ENCODE measurements around the gene PTAFR.

DNA sequence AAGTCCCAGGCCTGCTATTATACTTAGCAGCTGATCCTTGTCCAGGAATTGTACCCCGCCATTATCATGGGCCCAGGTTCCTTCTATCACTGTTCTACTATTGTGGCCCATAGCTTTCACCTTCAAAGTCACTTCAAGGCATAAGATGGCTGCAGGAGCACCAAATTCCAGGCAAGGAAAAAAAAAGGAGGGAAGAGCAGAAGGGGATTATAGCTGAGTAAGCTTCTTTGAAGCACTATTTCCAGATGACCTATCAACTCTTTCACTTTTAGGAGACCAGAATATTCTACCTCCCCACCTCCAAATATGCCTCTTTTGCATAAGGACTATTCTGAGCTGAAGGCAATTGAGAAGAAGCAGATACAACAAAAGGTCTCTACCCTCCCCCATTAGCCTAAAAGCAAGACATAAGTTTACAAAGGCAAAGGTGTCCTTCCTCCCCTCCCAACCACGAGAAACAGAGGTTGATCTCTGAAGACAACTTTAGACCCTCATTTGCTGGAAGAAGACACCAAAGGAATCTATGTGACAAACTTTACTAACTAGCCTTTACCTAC, 41.8 kb downstream of the PTAFR start:
- TF ChIP-seq, protein P1, sequence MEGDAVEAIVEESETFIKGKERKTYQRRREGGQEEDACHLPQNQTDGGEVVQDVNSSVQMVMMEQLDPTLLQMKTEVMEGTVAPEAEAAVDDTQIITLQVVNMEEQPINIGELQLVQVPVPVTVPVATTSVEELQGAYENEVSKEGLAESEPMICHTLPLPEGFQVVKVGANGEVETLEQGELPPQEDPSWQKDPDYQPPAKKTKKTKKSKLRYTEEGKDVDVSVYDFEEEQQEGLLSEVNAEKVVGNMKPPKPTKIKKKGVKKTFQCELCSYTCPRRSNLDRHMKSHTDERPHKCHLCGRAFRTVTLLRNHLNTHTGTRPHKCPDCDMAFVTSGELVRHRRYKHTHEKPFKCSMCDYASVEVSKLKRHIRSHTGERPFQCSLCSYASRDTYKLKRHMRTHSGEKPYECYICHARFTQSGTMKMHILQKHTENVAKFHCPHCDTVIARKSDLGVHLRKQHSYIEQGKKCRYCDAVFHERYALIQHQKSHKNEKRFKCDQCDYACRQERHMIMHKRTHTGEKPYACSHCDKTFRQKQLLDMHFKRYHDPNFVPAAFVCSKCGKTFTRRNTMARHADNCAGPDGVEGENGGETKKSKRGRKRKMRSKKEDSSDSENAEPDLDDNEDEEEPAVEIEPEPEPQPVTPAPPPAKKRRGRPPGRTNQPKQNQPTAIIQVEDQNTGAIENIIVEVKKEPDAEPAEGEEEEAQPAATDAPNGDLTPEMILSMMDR (IDR thresholded peaks at IDR 0.05), result no peak
- TF ChIP-seq ZFX (IDR thresholded peaks at IDR 0.05; ENCODE audit: borderline replicate concordance), result no peak

All from 22Rv1 (cell line).